ENCODE results near the gene CUL3.
"Not testable (repeated sequence)": the region's sequence is repeated elsewhere in the genome, so short reads cannot be mapped to it uniquely, and the experiment has no call there.

Gene CUL3

DNA sequence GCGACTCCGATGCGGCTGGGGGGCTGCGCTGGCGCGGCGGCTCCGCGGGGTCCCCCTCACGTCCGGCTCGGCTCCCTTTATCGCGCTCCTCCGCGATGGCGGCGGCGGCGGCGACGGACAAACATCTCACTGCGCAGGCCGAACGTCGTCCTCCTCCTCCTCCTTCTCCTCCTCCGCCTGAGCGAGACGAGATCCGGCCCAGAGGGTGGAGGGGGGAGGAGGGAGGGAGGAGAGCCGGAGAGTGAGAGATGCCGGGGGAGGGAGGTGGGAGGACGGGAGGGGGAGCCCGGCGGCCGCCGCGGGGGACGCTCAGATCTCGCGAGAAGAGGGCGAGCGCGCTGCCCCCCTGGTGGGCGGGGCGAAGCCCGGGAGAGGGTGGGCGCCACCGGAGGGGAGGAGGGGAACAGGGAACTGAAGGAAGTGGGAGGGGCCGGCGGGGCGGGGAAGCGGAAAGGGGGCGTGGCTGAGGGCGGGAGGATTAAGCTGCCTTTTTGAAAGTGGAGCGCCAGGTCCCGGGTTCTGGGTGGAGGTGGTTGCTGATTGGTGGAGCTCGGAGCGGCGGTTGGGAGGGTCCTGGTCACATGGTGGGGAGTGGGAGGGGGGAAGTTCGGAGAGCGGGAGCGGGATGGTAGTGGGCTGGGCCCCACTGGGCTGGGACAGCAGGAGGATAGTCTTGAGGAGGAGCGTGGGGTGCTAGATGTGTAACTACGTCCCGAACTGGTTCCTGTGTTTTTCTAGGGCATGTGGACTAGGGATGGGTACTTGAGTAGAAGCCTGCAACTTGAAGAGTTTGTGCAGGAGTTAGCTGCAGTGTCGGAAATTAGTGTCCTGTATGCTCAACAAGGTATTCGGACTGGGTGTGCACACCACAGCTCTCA lies at the start of gene CUL3:
Gene CUL3, minus strand, starts transcription at position 153 of the 878 bp plus-strand sequence. CDS start 354 bp downstream, outside the sequence.
- no peaks in the 10 kb centered on the region for H3K9me3 Mint-ChIP-seq (ENCODE audit: low read depth)
- no peaks in the 10 kb centered on the region for H3K36me3 Mint-ChIP-seq
- H3K27me3 Mint-ChIP-seq: no peaks in the 10 kb centered on the region
- H3K4me3 Mint-ChIP-seq: peak within 1 kb of the TSS; percentile 99
- peak within 1 kb of the TSS; percentile 95 for H3K27ac Mint-ChIP-seq
- H3K4me1 Mint-ChIP-seq (ENCODE audit: low read depth): peaks cover 36% of the 10 kb centered on the region

DNA sequence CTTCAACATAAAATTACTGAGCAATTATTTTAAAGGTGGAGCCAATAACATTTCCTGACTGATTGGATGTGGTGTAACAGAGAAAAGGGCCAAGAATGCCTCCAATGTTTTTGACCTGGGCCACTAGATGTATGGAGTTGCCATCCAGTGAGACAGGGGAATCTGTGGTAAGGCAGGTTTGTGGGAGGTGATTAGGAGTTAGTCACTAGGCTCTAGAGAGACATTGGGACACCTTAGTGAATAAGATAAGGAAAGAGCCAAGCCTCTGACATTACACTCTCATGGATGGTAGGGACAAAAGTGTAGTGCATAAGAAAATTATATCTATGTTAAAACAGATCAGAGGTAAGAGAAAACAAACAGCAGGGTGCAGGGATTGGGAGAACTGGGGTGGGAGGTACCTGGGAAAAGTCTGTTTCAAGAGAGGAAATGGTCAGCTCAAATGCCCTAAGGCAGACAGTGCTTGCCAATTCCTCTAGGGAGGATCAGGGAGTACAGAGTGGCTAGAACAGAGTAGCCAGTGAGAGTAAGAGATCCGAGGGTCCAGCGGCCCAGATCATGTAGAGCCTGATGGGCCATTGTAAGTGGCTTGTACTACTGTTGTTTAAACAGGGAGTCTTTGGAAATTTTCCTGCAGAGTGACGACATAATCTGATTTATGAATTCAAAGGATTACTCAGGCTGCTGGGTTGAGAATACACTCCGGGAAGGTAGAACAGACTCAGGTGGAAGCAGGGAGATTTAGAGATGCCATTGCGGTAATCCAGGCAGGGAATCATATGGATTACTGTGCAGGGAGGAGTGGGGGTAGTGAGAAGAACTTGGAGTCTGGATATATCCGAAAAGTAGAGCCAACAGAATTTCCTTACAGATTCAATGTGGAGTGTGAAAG lies 45.7 kb upstream of the CUL3 start:
- H3K36me3 Mint-ChIP-seq: no peaks in the 10 kb centered on the region
- no peak overlapping the region for H3K4me3 Mint-ChIP-seq
- no peaks in the 10 kb centered on the region for H3K9me3 Mint-ChIP-seq (ENCODE audit: low read depth)
- no peaks in the 10 kb centered on the region for H3K4me1 Mint-ChIP-seq (ENCODE audit: low read depth)
- no peaks in the 10 kb centered on the region for H3K27me3 Mint-ChIP-seq
- H3K27ac Mint-ChIP-seq: no peak overlapping the region

- H3K4me1 Mint-ChIP-seq (ENCODE audit: low read depth): no peaks in the 10 kb centered on the region
- H3K27ac Mint-ChIP-seq: no peak overlapping the region
- no peaks in the 10 kb centered on the region for H3K36me3 Mint-ChIP-seq
- H3K4me3 Mint-ChIP-seq: no peak overlapping the region
- no peaks in the 10 kb centered on the region for H3K27me3 Mint-ChIP-seq
- no peaks in the 10 kb centered on the region for H3K9me3 Mint-ChIP-seq (ENCODE audit: low read depth)
Measured at GRCh38 chr2:224628416-224628815, 43.3 kb upstream of the CUL3 start.

- H3K36me3 Mint-ChIP-seq: no peaks in the 10 kb centered on the region
- H3K27me3 Mint-ChIP-seq: no peaks in the 10 kb centered on the region
- H3K4me1 Mint-ChIP-seq (ENCODE audit: low read depth): no peaks in the 10 kb centered on the region
- H3K4me3 Mint-ChIP-seq: no peak overlapping the region
- no peak overlapping the region for H3K27ac Mint-ChIP-seq
- no peaks in the 10 kb centered on the region for H3K9me3 Mint-ChIP-seq (ENCODE audit: low read depth)
Measured at GRCh38 chr2:224626735-224627134, 41.6 kb upstream of the CUL3 start.

- H3K27ac Mint-ChIP-seq: no peak overlapping the region
- no peaks in the 10 kb centered on the region for H3K27me3 Mint-ChIP-seq
- no peaks in the 10 kb centered on the region for H3K4me1 Mint-ChIP-seq (ENCODE audit: low read depth)
- no peaks in the 10 kb centered on the region for H3K36me3 Mint-ChIP-seq
- no peak overlapping the region for H3K4me3 Mint-ChIP-seq
- H3K9me3 Mint-ChIP-seq (ENCODE audit: low read depth): no peaks in the 10 kb centered on the region
Measured at GRCh38 chr2:224613543-224614286, 28.6 kb upstream of the CUL3 start.

- no peak overlapping the region for H3K27ac Mint-ChIP-seq
- no peak overlapping the region for H3K4me3 Mint-ChIP-seq
- H3K36me3 Mint-ChIP-seq: no peaks in the 10 kb centered on the region
- H3K4me1 Mint-ChIP-seq (ENCODE audit: low read depth): no peaks in the 10 kb centered on the region
- H3K9me3 Mint-ChIP-seq (ENCODE audit: low read depth): no peaks in the 10 kb centered on the region
- peaks cover 2% of the 10 kb centered on the region for H3K27me3 Mint-ChIP-seq
Measured at GRCh38 chr2:224612578-224612977, 27.4 kb upstream of the CUL3 start.

- H3K4me3 Mint-ChIP-seq: no peak overlapping the region
- H3K9me3 Mint-ChIP-seq (ENCODE audit: low read depth): no peaks in the 10 kb centered on the region
- H3K4me1 Mint-ChIP-seq (ENCODE audit: low read depth): no peaks in the 10 kb centered on the region
Measured at GRCh38 chr2:224611938-224612337, 26.8 kb upstream of the CUL3 start.

GRCh38 chr2:224608104-224608503 lies 22.9 kb upstream of the CUL3 start:
- Mint-ChIP-seq H3K27me3 (peaks cover 2% of the 10 kb centered on the region), H3K36me3 (no peaks in the 10 kb centered on the region), H3K9me3 (ENCODE audit: low read depth) (no peaks in the 10 kb centered on the region), H3K4me3 (no peak overlapping the region), H3K27ac (no peak overlapping the region), H3K4me1 (ENCODE audit: low read depth) (peaks cover 1% of the 10 kb centered on the region)

More at GRCh38 chr2:224611938-224612337, 26.8 kb upstream of the CUL3 start:
- Mint-ChIP-seq H3K27me3 (peaks cover 2% of the 10 kb centered on the region), H3K27ac (no peak overlapping the region), H3K36me3 (no peaks in the 10 kb centered on the region)

DNA sequence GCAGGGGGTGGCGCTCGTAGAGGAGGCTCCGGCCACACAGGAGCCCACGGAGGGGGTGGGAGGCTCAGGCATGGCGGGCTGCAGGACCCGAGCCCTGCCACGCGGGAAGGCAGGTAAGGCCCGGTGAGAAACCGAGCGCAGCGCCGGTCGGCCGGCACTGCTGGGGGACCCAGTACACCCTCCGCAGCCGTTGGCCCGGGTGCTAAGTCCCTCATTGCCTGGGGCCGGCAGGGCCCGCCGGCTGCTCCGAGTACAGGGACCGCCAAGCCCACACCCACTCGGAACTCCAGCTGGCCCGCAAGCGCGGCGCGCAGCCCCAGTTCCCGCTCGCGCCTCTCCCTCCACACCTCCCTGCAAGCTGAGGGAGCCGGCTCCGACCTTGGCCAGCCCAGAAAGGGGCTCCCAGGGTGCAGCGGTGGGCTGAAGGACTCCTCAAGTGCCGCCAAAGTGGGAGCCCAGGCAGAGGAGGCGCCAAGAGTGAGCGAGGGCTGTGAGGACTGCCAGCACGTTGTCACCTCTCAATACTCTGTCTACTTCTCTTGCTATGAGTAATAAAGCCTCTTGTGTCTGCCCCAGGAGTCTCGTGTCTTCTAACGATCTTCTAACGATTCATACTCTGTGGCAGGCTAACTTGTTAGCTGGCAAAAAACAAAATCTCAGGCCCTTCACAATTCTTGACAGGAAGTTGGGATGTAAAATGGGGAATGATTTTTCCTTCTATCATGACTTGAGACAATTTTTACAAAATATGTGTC lies 18.8 kb upstream of the CUL3 start:
- not testable (repeated sequence) for H3K27ac Mint-ChIP-seq; H3K9me3 Mint-ChIP-seq (ENCODE audit: low read depth); H3K27me3 Mint-ChIP-seq; H3K36me3 Mint-ChIP-seq
- H3K4me1 Mint-ChIP-seq (ENCODE audit: low read depth): peaks cover 15% of the 10 kb centered on the region
- peak overlapping the region; percentile 17 for H3K4me3 Mint-ChIP-seq

DNA sequence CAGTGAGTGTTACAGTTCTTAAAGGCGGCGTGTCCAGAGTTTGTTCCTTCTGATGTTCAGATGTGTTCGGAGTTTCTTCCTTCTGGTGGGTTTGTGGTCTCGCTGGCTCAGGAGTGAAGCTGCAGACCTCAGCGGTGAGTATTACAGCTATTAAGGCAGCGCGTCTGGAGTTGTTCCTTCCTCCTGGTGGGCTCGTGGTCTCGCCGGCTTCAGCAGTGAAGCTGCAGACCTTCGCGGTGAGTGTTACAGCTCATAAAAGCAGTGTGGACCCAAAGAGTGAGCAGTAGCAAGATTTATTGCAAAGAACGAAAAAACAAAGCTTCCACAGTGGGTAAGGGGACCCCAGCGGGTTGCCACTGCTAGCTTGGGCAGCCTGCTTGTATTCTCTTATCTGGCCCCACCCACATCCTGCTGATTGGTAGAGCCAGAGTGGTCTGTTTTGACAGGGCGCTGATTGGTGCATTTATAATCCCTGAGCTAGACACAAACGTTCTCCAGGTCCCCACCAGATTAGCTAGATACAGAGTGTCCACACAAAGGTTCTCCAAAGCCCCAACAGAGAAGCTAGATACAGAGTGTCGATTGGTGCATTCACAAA lies 17.7 kb upstream of the CUL3 start:
- H3K36me3 Mint-ChIP-seq; H3K9me3 Mint-ChIP-seq (ENCODE audit: low read depth); H3K27me3 Mint-ChIP-seq: not testable (repeated sequence)
- H3K4me1 Mint-ChIP-seq (ENCODE audit: low read depth): peaks cover 15% of the 10 kb centered on the region
- peak overlapping the region; percentile 2 for H3K27ac Mint-ChIP-seq
- peak overlapping the region; percentile 87 for H3K4me3 Mint-ChIP-seq

DNA sequence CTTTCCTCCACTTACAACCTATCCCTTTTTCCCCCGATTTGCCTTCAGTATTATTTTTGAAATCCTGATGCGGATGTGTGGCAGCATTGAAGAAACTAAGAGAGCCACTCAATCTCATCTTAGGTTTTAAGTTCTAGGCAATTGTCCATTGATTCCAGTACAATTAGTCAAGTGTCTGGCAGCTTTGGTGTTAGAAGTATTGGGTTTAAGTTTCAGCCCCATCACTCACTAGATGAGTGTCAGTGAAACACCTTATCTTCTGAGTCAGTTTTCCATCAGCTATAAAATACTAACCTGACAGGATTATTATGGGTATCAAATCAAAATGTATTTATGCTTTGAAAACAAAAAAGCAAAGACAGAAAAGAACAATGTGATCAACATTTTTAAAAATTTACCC lies 16.8 kb upstream of the CUL3 start:
- peak overlapping the region; percentile 87 for H3K4me3 Mint-ChIP-seq
- no peak overlapping the region for H3K27ac Mint-ChIP-seq
- H3K9me3 Mint-ChIP-seq (ENCODE audit: low read depth): no peaks in the 10 kb centered on the region
- peaks cover 3% of the 10 kb centered on the region for H3K27me3 Mint-ChIP-seq
- H3K4me1 Mint-ChIP-seq (ENCODE audit: low read depth): peaks cover 15% of the 10 kb centered on the region
- H3K36me3 Mint-ChIP-seq: no peaks in the 10 kb centered on the region

DNA sequence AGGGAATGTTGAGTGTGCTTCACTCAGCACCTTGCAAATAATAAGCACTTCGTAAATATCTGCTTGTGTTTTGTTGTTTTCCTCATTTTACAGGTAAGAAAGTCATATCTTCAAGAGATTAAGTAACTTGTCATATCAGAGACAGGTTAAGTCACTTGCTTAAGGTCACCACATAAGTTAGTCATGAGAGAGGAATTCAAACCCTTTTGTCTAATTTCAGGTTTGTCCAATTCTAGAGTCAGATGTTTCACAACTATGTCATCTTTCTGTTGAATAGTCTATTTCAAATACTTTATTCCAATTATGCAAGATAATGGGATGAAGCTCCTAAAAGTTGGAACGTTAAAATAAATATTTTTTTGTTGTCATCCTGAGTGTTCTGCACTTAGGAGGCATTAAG lies 13.5 kb upstream of the CUL3 start:
- H3K4me1 Mint-ChIP-seq (ENCODE audit: low read depth): peaks cover 15% of the 10 kb centered on the region
- H3K4me3 Mint-ChIP-seq: no peak overlapping the region
- no peak overlapping the region for H3K27ac Mint-ChIP-seq
- H3K36me3 Mint-ChIP-seq: no peaks in the 10 kb centered on the region
- peaks cover 4% of the 10 kb centered on the region for H3K27me3 Mint-ChIP-seq
- no peaks in the 10 kb centered on the region for H3K9me3 Mint-ChIP-seq (ENCODE audit: low read depth)

- Mint-ChIP-seq H3K4me3 (no peak overlapping the region), H3K27ac (no peak overlapping the region), H3K36me3 (no peaks in the 10 kb centered on the region), H3K9me3 (ENCODE audit: low read depth) (no peaks in the 10 kb centered on the region), H3K27me3 (peaks cover 1% of the 10 kb centered on the region), H3K4me1 (ENCODE audit: low read depth) (no peaks in the 10 kb centered on the region)
Measured at GRCh38 chr2:224596289-224596688, 11.1 kb upstream of the CUL3 start.

GRCh38 chr2:224595518-224595917 lies 10.4 kb upstream of the CUL3 start:
- H3K9me3 Mint-ChIP-seq (ENCODE audit: low read depth): no peaks in the 10 kb centered on the region
- H3K27me3 Mint-ChIP-seq: peaks cover 1% of the 10 kb centered on the region
- no peaks in the 10 kb centered on the region for H3K4me1 Mint-ChIP-seq (ENCODE audit: low read depth)
- no peak overlapping the region for H3K4me3 Mint-ChIP-seq
- H3K36me3 Mint-ChIP-seq: no peaks in the 10 kb centered on the region
- H3K27ac Mint-ChIP-seq: no peak overlapping the region
